GM23338 (cell line): ENCODE measurements around the gene ATXN2. TPM values are rescaled to one million over a fixed set of nuclear protein-coding genes. Genes with fewer than 3 reads are reported as not detected.
A peak's percentile ranks its signal among the peaks of the same experiment; 100 is the strongest.

Experiments
- ATAC-seq: fragments of 200-7000 bp; cut with Tn5 transposase; 3 replicates; pipeline ENCODE4 v1.9.1; 2020
- DNase-seq: peaks from one replicate; pipeline ENCODE4 v3.0.0-alpha.2; 2015; ENCODE audit warnings: low spot score
- H2AFZ ChIP-seq: fragments of 200-600 bp; sonication (generic); 2 replicates; pipeline ENCODE4 v1.8.0; 2016; ENCODE audit warnings: antibody characterized with exemption, mild to moderate bottlenecking, moderate library complexity
- H3F3A ChIP-seq: fragments of 200-600 bp; sonication (generic); replicated peaks from 2 replicates; pipeline ENCODE4 v1.8.0; 2017; ENCODE audit warnings: antibody characterized with exemption, mixed run types, low read depth
- H3K27ac ChIP-seq: fragments of 200-600 bp; sonication (generic); 2 replicates; pipeline ENCODE4 v1.6.1; 2016; ENCODE audit warnings: low read depth
- H3K27me3 ChIP-seq: fragments of 200-600 bp; sonication (generic); 2 replicates; pipeline ENCODE4 v1.8.0; 2016; ENCODE audit warnings: mild to moderate bottlenecking, mixed run types, moderate library complexity; ENCODE audit not compliant: insufficient read depth
- H3K36me3 ChIP-seq: fragments of 200-600 bp; sonication (generic); 2 replicates; pipeline ENCODE4 v1.8.0; 2016; ENCODE audit warnings: mild to moderate bottlenecking; ENCODE audit not compliant: insufficient read depth
- H3K4me1 ChIP-seq: fragments of 200-600 bp; sonication (generic); 2 replicates; pipeline ENCODE4 v1.8.0; 2016; ENCODE audit warnings: mild to moderate bottlenecking, moderate library complexity; ENCODE audit not compliant: insufficient read depth
- H3K4me2 ChIP-seq: fragments of 200-600 bp; sonication (generic); 2 replicates; pipeline ENCODE4 v1.7.1; 2017; ENCODE audit warnings: mixed run types
- H3K4me3 ChIP-seq: fragments of 200-600 bp; sonication (generic); 2 replicates; pipeline ENCODE4 v1.6.1; 2016; ENCODE audit warnings: mixed run types
- H3K79me2 ChIP-seq: fragments of 200-600 bp; sonication (generic); replicated peaks from 2 replicates; pipeline ENCODE4 v1.8.0; 2017; ENCODE audit warnings: mild to moderate bottlenecking; ENCODE audit not compliant: insufficient read depth
- H3K9me2 ChIP-seq: fragments of 200-600 bp; sonication (generic); 2 replicates; pipeline ENCODE4 v1.8.0; 2017; ENCODE audit not compliant: insufficient read depth
- H4K20me1 ChIP-seq: fragments of 200-600 bp; sonication (generic); replicated peaks from 2 replicates; pipeline ENCODE4 v1.8.0; 2017; ENCODE audit warnings: mild to moderate bottlenecking; ENCODE audit not compliant: insufficient read depth
- H3K27ac Mint-ChIP-seq: 2 replicates; pipeline ENCODE4 v1.8.0; 2020; ENCODE audit warnings: inconsistent platforms, mild to moderate bottlenecking, moderate library complexity, mixed read lengths
- H3K27me3 Mint-ChIP-seq: 3 replicates; pipeline ENCODE4 v1.8.0; 2022; ENCODE audit warnings: low read depth, mild to moderate bottlenecking, moderate library complexity, mixed read lengths, inconsistent platforms; ENCODE audit not compliant: insufficient read depth, poor library complexity
- H3K36me3 Mint-ChIP-seq: 3 replicates; pipeline ENCODE4 v1.8.0; 2021; ENCODE audit warnings: low read depth, mild to moderate bottlenecking, inconsistent platforms, moderate library complexity, mixed read lengths
- H3K4me1 Mint-ChIP-seq: 3 replicates; pipeline ENCODE4 v1.8.0; 2020; ENCODE audit warnings: mild to moderate bottlenecking, inconsistent platforms, mixed read lengths
- H3K4me3 Mint-ChIP-seq: 3 replicates; pipeline ENCODE4 v1.8.0; 2021; ENCODE audit warnings: moderate library complexity, mild to moderate bottlenecking, inconsistent platforms, mixed read lengths
- H3K9me3 Mint-ChIP-seq: 3 replicates; pipeline ENCODE4 v1.8.0; 2020; ENCODE audit warnings: moderate library complexity, mild to moderate bottlenecking, inconsistent platforms, mixed read lengths
- CREB1 ChIP-seq: fragments of 250-450 bp; sonication (Bioruptor Pico); IDR thresholded peaks from 2 replicates; pipeline ENCODE4 v1.5.0; 2020; ENCODE audit warnings: low read depth, mild to moderate bottlenecking, moderate library complexity
- CTCF ChIP-seq, 2 experiments: fragments of 200-600 bp in 1 of 2; sonication (generic) in 1 of 2; conservative IDR thresholded peaks; 2 replicates each; pipeline versions ENCODE4 v1.5.1 to v1.6.1; 2016 to 2017; ENCODE audit warnings: antibody characterized with exemption in 2 of 2, low read depth in 2 of 2, mild to moderate bottlenecking in 2 of 2, moderate library complexity in 1 of 2
- ETS1 ChIP-seq: IDR thresholded peaks from 2 replicates; pipeline ENCODE4 v1.6.1; 2016; ENCODE audit warnings: antibody characterized with exemption
- EZH2 ChIP-seq: fragments of 200-600 bp; sonication (generic); IDR thresholded peaks from one replicate; pipeline ENCODE4 v1.8.0; 2017; ENCODE audit warnings: antibody characterized with exemption, mild to moderate bottlenecking, low read depth; ENCODE audit not compliant: unreplicated experiment
- EZH2phosphoT487 ChIP-seq: fragments of 200-600 bp; sonication (generic); IDR thresholded peaks from one replicate; pipeline ENCODE4 v1.8.1; 2018; ENCODE audit warnings: antibody characterized with exemption; ENCODE audit not compliant: unreplicated experiment
- JUNB ChIP-seq: IDR thresholded peaks from one replicate; pipeline ENCODE4 v1.6.1; 2016; ENCODE audit warnings: antibody characterized with exemption; ENCODE audit not compliant: unreplicated experiment
- NANOG ChIP-seq: IDR thresholded peaks from 2 replicates; pipeline ENCODE4 v1.6.1; 2016; ENCODE audit warnings: antibody characterized with exemption, borderline replicate concordance
- POLR2AphosphoS5 ChIP-seq: IDR thresholded peaks from 2 replicates; pipeline ENCODE4 v1.6.1; 2016; ENCODE audit warnings: antibody characterized with exemption, low read depth
- REST ChIP-seq: IDR thresholded peaks from one replicate; pipeline ENCODE4 v1.6.1; 2018; ENCODE audit warnings: antibody characterized with exemption; ENCODE audit not compliant: unreplicated experiment
- STAT1 ChIP-seq: IDR thresholded peaks from one replicate; pipeline ENCODE4 v1.6.1; 2016; ENCODE audit warnings: antibody characterized with exemption; ENCODE audit not compliant: unreplicated experiment
- ZNF114 ChIP-seq: fragments of 250-450 bp; sonication (Bioruptor Pico); IDR thresholded peaks from 2 replicates; pipeline ENCODE4 v1.5.0; 2020; ENCODE audit warnings: mild to moderate bottlenecking, moderate library complexity
- ZNF331 ChIP-seq: fragments of 250-450 bp; sonication (Bioruptor Pico); IDR thresholded peaks from 2 replicates; pipeline ENCODE4 v1.5.0; 2020; ENCODE audit warnings: low read depth, mild to moderate bottlenecking, moderate library complexity
- ZNF462 ChIP-seq: fragments of 250-450 bp; sonication (Bioruptor Pico); IDR thresholded peaks from 2 replicates; pipeline ENCODE4 v1.5.0; 2020; ENCODE audit warnings: mild to moderate bottlenecking, moderate library complexity
- polyA plus RNA-seq: library from polyadenylated mRNA; unstranded; fragments of >200 nt; fragmentation: Nextera tagmentation; extraction: Ambion mirVana; gene quantifications from 2 replicates; pipeline ENCODE4 v1.2.1, GENCODE V29; 2016
- total RNA-seq: library from RNA; depleted of rRNA; stranded (reverse); fragments of >200 nt; shearing (Covaris generic); gene quantifications from 2 replicates; pipeline ENCODE4 v1.2.3, GENCODE V29; 2014

The ATXN2 gene
- total and polyA plus RNA-seq, 2 experiments from 2014 or later = 44.8 to 59.5 TPM

GRCh38 chr12:111419784-111420183, 179.3 kb downstream of the ATXN2 start:
- Histone ChIP-seq H3K36me3 (peaks cover 14% of the 10 kb centered on the region), H4K20me1 (peaks cover 27% of the 10 kb centered on the region), H3K79me2 (peaks cover 91% of the 10 kb centered on the region), H3F3A (peaks cover 5% of the 10 kb centered on the region), H2AFZ (no peak overlapping the region), H3K4me2 (no peak overlapping the region), H3K27ac (peak overlapping the region; percentile 57; the same call in 1 of the 2 replicates), H3K4me3 (no peak overlapping the region), H3K9me2 (no peaks in the 10 kb centered on the region), H3K4me1 (peaks cover 20% of the 10 kb centered on the region; the same call in 1 of the 2 replicates), H3K27me3 (no peaks in the 10 kb centered on the region)
- TF ChIP-seq NANOG = no peak
- no peak for TF ChIP-seq CTCF (conservative IDR thresholded peaks at IDR 0.05; ENCODE audit: low read depth in 2 of 2)
- no peak for TF ChIP-seq CREB1 (CRISPR knock-in tag)
- TF ChIP-seq JUNB = no peak
- TF ChIP-seq EZH2phosphoT487 = no peak
- TF ChIP-seq POLR2AphosphoS5 = no peak
- no peak for TF ChIP-seq STAT1
- TF ChIP-seq ZNF462 (CRISPR knock-in tag) = no peak
- TF ChIP-seq REST = no peak
- no peak for TF ChIP-seq ETS1
- no peak for TF ChIP-seq ZNF331 (CRISPR knock-in tag)
- TF ChIP-seq ZNF114 (CRISPR knock-in tag) = no peak
- TF ChIP-seq EZH2 = no peak
- Mint-ChIP-seq H3K36me3 (peaks cover 56% of the 10 kb centered on the region), H3K4me3 (no peak overlapping the region), H3K27ac (no peak overlapping the region), H3K4me1 (peaks cover 35% of the 10 kb centered on the region), H3K27me3 (peaks cover 5% of the 10 kb centered on the region), H3K9me3 (no peaks in the 10 kb centered on the region)
- ATAC-seq (no peak), DNase-seq (no peak)
